SK-N-MC (cell line): ENCODE results near the gene PBX3.

Experiments
- DNase-seq: peaks from one replicate; pipeline ENCODE4 v3.0.0-alpha.2; 2011; ENCODE audit warnings: low read depth, low spot score
- H3K27ac ChIP-seq: fragments of 200-600 bp; sonication (generic); 2 replicates; pipeline ENCODE4 v1.5.1; 2016; ENCODE audit warnings: mixed run types
- H3K36me3 ChIP-seq: fragments of 200-600 bp; sonication (generic); 2 replicates; pipeline ENCODE4 v1.6.1; 2017; ENCODE audit warnings: antibody characterized with exemption, low read length, mixed read lengths; ENCODE audit not compliant: insufficient read depth
- H3K4me3 ChIP-seq: fragments of 200-600 bp; sonication (generic); 2 replicates; pipeline ENCODE4 v1.5.1; 2016
- H3K9ac ChIP-seq: fragments of 200-600 bp; sonication (generic); 2 replicates; pipeline ENCODE4 v1.8.0; 2017; ENCODE audit warnings: mixed run types, mixed read lengths; ENCODE audit not compliant: insufficient read length
- H3K9me3 ChIP-seq: fragments of 200-600 bp; sonication (generic); 2 replicates; pipeline ENCODE4 v1.6.1; 2017; ENCODE audit warnings: low read depth, mild to moderate bottlenecking, antibody characterized with exemption, low read length, moderate library complexity, mixed read lengths
- EZH2 ChIP-seq: fragments of 200-600 bp; sonication (generic); IDR thresholded peaks from one replicate; pipeline ENCODE4 v1.6.1; 2017; ENCODE audit warnings: antibody characterized with exemption
- FOXP2 ChIP-seq: optimal IDR thresholded peaks from 2 replicates; pipeline ENCODE3; 2011; ENCODE audit warnings: mild to moderate bottlenecking, moderate library complexity; ENCODE audit not compliant: insufficient read depth; ENCODE audit errors: extremely low read length, control extremely low read depth
- POLR2AphosphoS5 ChIP-seq: IDR thresholded peaks from 2 replicates; pipeline ENCODE4 v1.6.1; 2012; ENCODE audit warnings: mild to moderate bottlenecking, low read depth, low read length, borderline replicate concordance

Gene PBX3

GRCh38 chr9:125726456-125727132 lies 20.6 kb upstream of the PBX3 start:
- no peaks in the 10 kb centered on the region for H3K36me3 ChIP-seq
- H3K9ac ChIP-seq, result no peak overlapping the region
- no peak overlapping the region for H3K27ac ChIP-seq
- H3K9me3 ChIP-seq, result no peaks in the 10 kb centered on the region
- no peak overlapping the region for H3K4me3 ChIP-seq
- TF ChIP-seq POLR2AphosphoS5 (no peak), EZH2 (no peak), FOXP2 (no peak)
- DNase-seq, result no peak

GRCh38 chr9:125730168-125730567 lies 17.0 kb upstream of the PBX3 start:
- no peak for DNase-seq
- H3K36me3 ChIP-seq, result no peaks in the 10 kb centered on the region
- H3K4me3 ChIP-seq, result no peak overlapping the region
- no peak overlapping the region for H3K9ac ChIP-seq
- no peak overlapping the region for H3K27ac ChIP-seq
- TF ChIP-seq FOXP2, result no peak
- no peak for TF ChIP-seq EZH2
- TF ChIP-seq POLR2AphosphoS5, result no peak
- no peaks in the 10 kb centered on the region for H3K9me3 ChIP-seq

DNA sequence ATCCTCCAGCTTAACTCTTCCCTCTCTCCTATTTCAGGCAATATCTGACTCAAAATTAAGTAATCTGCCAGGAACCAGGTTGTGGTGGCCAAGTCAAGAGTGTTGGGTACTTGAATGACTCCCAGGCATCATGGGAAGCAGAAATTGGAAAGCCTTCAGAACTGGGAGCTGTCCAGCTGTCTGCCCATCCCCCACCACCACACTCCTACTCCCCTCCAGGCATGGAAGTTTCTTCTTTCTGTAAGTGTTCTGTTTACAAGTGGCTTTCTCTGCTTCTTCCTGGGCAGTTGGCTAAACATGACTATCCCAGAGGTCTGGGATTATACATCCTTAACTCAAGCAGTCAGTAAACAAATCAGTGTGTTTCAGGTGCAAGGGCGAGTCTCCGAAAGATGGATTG lies 14.6 kb upstream of the PBX3 start:
- Histone ChIP-seq H3K9ac (no peak overlapping the region), H3K27ac (no peak overlapping the region), H3K4me3 (no peak overlapping the region), H3K9me3 (no peaks in the 10 kb centered on the region), H3K36me3 (no peaks in the 10 kb centered on the region)
- DNase-seq, result no peak
- no peak for TF ChIP-seq POLR2AphosphoS5

DNA sequence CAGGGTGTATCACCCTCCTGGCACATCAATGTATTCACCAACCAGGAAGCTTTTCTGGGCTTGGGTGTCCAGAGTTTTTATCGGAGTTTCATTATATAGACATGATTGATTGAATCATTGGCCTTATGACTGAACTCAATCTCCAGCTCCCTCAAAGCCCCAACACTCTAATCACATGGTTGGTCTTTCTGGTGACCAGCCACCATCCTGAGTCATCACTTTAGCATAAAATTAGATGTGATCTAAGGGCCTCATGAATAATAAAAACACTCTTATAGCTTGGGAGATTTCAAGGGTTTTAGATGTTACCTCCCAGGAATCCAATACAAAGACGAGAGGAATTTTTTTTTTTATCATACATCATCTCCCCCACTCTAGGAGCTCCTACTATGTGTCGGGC lies 7.7 kb upstream of the PBX3 start:
- Histone ChIP-seq H3K9me3 (no peaks in the 10 kb centered on the region), H3K9ac (no peak overlapping the region), H3K4me3 (no peak overlapping the region), H3K36me3 (no peaks in the 10 kb centered on the region), H3K27ac (no peak overlapping the region)
- no peak for DNase-seq
- no peak for TF ChIP-seq FOXP2
- TF ChIP-seq EZH2, result no peak
- no peak for TF ChIP-seq POLR2AphosphoS5

DNA sequence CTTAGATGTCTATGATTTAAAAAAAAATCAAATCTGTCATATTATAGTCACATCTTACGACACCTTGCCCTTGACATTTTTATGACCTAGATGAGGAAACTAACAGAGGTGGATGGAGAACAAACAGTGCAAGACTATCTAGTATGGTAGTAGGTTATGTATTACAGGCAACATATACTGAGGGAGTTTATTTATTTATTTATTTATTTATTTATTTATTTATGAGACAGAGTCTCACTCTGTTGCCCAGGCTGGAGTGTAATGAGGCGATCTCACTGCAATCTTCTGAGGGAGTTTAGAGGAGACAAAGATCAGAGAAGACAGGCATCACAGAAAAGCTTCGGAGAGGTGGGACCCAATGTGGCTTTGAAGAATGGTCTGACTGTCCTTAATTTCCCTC lies 4.5 kb upstream of the PBX3 start:
- TF ChIP-seq POLR2AphosphoS5 (no peak), FOXP2 (no peak), EZH2 (no peak)
- DNase-seq, result no peak
- no peaks in the 10 kb centered on the region for H3K9me3 ChIP-seq
- no peak overlapping the region for H3K9ac ChIP-seq
- H3K27ac ChIP-seq, result no peak overlapping the region
- no peaks in the 10 kb centered on the region for H3K36me3 ChIP-seq
- H3K4me3 ChIP-seq, result no peak overlapping the region

GRCh38 chr9:125743682-125744428 lies 3.3 kb upstream of the PBX3 start:
- Histone ChIP-seq H3K9me3 (no peaks in the 10 kb centered on the region), H3K36me3 (no peaks in the 10 kb centered on the region), H3K27ac (no peak overlapping the region), H3K9ac (no peak overlapping the region), H3K4me3 (no peak overlapping the region)
- TF ChIP-seq POLR2AphosphoS5 (no peak), FOXP2 (no peak), EZH2 (no peak)
- no peak for DNase-seq

GRCh38 chr9:125744616-125745015 lies 2.6 kb upstream of the PBX3 start:
- no peaks in the 10 kb centered on the region for H3K9me3 ChIP-seq
- no peak overlapping the region for H3K9ac ChIP-seq
- H3K4me3 ChIP-seq, result no peak overlapping the region
- H3K27ac ChIP-seq, result no peak overlapping the region
- no peak for TF ChIP-seq POLR2AphosphoS5
- H3K36me3 ChIP-seq, result no peaks in the 10 kb centered on the region
- no peak for DNase-seq

DNA sequence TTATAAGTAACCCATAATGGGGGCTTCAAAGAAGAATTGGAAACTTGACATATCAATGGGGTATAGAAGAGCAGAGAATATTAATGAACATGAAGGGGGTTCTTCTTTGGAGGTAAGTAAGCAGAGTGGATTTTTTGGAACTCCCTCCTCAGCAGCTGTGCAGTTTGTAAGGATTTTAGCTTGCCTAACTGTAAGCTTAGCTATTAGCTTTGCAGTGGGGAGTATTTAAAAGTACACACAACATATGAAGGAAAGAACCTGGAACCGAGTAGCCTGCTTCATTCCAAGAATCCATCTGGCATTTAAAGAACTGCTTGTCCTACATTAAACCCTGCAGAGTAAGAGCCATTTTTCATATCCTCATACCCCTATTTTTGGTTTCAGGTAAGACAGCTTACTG lies 2.2 kb upstream of the PBX3 start:
- Histone ChIP-seq H3K36me3 (no peaks in the 10 kb centered on the region), H3K9ac (no peak overlapping the region), H3K9me3 (no peaks in the 10 kb centered on the region), H3K4me3 (no peak overlapping the region), H3K27ac (no peak overlapping the region)
- TF ChIP-seq EZH2 (no peak), POLR2AphosphoS5 (no peak), FOXP2 (no peak)
- DNase-seq, result no peak

DNA sequence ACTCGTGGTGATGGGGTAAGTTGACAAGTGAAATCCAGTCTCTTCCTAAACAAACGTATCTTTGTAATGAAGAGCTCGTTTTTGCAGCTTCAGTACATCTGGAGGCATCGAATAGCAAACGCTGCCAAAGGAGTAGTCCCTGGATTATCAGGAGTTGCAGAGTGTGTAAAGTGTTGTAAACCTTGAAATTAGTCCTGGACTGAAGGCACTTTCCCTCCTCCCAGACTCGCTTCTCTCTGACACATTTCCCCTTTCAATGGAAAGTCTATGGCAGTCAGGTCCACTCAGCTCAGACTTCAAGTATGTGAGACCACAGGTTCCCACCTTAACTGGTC lies 1.5 kb upstream of the PBX3 start:
- Histone ChIP-seq H3K9ac (no peak overlapping the region), H3K9me3 (no peaks in the 10 kb centered on the region), H3K27ac (no peak overlapping the region), H3K4me3 (peak overlapping the region; percentile 89), H3K36me3 (no peaks in the 10 kb centered on the region)
- no peak for DNase-seq
- TF ChIP-seq POLR2AphosphoS5 (no peak), EZH2 (no peak)
